Measurements from ENCODE around the gene SLC6A8. TPM values are rescaled to one million over a fixed set of nuclear protein-coding genes. Genes with fewer than 3 reads are reported as not detected.
"Not testable (repeated sequence)": the region's sequence is repeated elsewhere in the genome, so short reads cannot be mapped to it uniquely, and the experiment has no call there.

SLC6A8 gene
- total RNA-seq, 2 experiments from 2014 or later: not detected

DNA sequence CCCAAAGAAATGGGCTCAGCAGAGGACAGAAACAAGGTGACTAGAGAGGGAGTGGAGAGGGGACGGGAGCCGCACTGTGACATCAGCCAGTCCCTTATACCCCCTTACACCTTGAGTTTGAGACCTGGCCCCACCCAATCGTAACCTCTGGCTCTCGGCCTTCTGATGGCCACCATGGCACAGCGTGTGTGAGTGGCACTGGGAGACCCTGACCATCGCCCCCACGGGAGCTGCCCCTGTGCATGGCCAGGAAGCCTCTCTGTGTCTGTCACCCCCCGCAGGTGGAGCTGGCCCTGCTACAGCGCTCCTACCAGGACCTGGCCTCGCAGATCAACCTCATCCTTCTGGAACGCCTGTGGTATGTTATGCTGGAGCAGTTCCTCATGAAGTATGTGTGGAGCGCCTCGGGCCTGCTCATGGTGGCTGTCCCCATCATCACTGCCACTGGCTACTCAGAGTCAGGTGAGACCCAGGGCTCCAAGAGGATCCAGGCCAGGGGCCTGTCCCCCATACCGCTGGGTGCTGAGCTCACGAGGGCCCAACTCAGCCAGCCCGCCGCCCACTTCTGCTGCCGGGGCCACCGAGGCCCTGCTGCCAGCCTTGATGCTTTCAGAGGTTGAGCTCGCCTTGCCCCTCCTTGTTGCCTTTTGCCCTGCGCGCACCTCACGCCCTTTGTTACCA lies 41.4 kb downstream of the SLC6A8 start:
- DNase-seq (ENCODE audit: low spot score): no peak
- Histone ChIP-seq H3K9me3 (ENCODE audit: low read length) (no peaks in the 10 kb centered on the region), H3K79me2 (ENCODE audit: insufficient read depth, low read depth, low read length) (no peaks in the 10 kb centered on the region)

DNA sequence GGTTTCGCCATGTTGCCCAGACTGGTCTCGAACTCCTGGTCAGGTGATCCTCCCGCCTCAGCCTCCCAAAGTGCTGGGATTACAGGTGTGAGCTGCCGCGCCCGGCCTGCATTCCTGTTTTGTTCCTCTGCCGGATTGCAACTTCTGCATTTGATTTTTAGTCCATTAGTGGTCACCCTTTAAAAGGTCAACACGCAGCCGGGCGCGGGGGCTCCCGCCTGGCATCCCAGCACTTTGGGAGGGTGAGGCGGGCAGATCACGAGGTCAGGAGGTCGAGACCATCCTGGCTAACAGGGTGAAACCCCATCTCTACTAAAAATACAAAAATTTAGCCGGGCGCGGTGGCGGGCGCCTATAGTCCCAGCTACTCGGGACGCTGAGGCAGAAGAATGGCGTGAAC lies 42.4 kb downstream of the SLC6A8 start:
- H3K79me2 ChIP-seq (ENCODE audit: insufficient read depth, low read depth, low read length); H3K4me3 ChIP-seq (ENCODE audit: low read depth, low read length, poor library complexity, severe bottlenecking); intact Hi-C loops (cut with micrococcal nuclease; ENCODE audit: unreplicated experiment); DNase-seq (ENCODE audit: low spot score); POLR2A ChIA-PET; H4K20me1 ChIP-seq (ENCODE audit: insufficient read depth, low read length); H3K36me3 ChIP-seq (ENCODE audit: insufficient read depth, low read length); BruUV-seq (replicated peaks); CTCF ChIA-PET (ENCODE audit: unreplicated experiment); H3K4me2 ChIP-seq (ENCODE audit: low read length); H3K9me2 ChIP-seq (ENCODE audit: insufficient read depth, low read length); H3K27ac ChIP-seq (ENCODE audit: low read depth, low read length, poor library complexity, severe bottlenecking); H2AFZ ChIP-seq (ENCODE audit: low read length); H3K9me3 ChIP-seq (ENCODE audit: low read length): not testable (repeated sequence)
- H3K4me1 ChIP-seq (ENCODE audit: insufficient read depth, low read length, poor library complexity, severe bottlenecking): peaks cover 37% of the 10 kb centered on the region

More for the DNA sequence above, 41.4 kb downstream of the SLC6A8 start:
- H3K4me3 ChIP-seq (ENCODE audit: low read depth, low read length, poor library complexity, severe bottlenecking): no peak overlapping the region
- H3K36me3 ChIP-seq (ENCODE audit: insufficient read depth, low read length): no peaks in the 10 kb centered on the region; the same call in 1 of the 2 replicates
- CTCF ChIA-PET (ENCODE audit: unreplicated experiment): no interaction called here
- POLR2A ChIA-PET: interaction anchor here (0.6 kb wide), 1 partner anchor 172 kb away, joined by 3 read pairs; no protein-coding TSS in a partner anchor
- no peaks in the 10 kb centered on the region for H4K20me1 ChIP-seq (ENCODE audit: insufficient read depth, low read length)
- intact Hi-C loops (cut with micrococcal nuclease; ENCODE audit: unreplicated experiment): no loop called here
- no peak overlapping the region for H3K4me2 ChIP-seq (ENCODE audit: low read length)
- no peak overlapping the region for H2AFZ ChIP-seq (ENCODE audit: low read length)
- H3K9me2 ChIP-seq (ENCODE audit: insufficient read depth, low read length): no peaks in the 10 kb centered on the region
- TF ChIP-seq, protein P1, sequence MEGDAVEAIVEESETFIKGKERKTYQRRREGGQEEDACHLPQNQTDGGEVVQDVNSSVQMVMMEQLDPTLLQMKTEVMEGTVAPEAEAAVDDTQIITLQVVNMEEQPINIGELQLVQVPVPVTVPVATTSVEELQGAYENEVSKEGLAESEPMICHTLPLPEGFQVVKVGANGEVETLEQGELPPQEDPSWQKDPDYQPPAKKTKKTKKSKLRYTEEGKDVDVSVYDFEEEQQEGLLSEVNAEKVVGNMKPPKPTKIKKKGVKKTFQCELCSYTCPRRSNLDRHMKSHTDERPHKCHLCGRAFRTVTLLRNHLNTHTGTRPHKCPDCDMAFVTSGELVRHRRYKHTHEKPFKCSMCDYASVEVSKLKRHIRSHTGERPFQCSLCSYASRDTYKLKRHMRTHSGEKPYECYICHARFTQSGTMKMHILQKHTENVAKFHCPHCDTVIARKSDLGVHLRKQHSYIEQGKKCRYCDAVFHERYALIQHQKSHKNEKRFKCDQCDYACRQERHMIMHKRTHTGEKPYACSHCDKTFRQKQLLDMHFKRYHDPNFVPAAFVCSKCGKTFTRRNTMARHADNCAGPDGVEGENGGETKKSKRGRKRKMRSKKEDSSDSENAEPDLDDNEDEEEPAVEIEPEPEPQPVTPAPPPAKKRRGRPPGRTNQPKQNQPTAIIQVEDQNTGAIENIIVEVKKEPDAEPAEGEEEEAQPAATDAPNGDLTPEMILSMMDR (conservative IDR thresholded peaks at IDR 0.05; ENCODE audit: low read length): no peak
- no peak for TF ChIP-seq EZH2phosphoT487 (IDR thresholded peaks at IDR 0.05; ENCODE audit: borderline replicate concordance, low read depth, low read length)
- no TSS peak for BruUV-seq (replicated peaks)
- H3K27ac ChIP-seq (ENCODE audit: low read depth, low read length, poor library complexity, severe bottlenecking): no peak overlapping the region
- peaks cover 38% of the 10 kb centered on the region for H3K4me1 ChIP-seq (ENCODE audit: insufficient read depth, low read length, poor library complexity, severe bottlenecking)

DNA sequence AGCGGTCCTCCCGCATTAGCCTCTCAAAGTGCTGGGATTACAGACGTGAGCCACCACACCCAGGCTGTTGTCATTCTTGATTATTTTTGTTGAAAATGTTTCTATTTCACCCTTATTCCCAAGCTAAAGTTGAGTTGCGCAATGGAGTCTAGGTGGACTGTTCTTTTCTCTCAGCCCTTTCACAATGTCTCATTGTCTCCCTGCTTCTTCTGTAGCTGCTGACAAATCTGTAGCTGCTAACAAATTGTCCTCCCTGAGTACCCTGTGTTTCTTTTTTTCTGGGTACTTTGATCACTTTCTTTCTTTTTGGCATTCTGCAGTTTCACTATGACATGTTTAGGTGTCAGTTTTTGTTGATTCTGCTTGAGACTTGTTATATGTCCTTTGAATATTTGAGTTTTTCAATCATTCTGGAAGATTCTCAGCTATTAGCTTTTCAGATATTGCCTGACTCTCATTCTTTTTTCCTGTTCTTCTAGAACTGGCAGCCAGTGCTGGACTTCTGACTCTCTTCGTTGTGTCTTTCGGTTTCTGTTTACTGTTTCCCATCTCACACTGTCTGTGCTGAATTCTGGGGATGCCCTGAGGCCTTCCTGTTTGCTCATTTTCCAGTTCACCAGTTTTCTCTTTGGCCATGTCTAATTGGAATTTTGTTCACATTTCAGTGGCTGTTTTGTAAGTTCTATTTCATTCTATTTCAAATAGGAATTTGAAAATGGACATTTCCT lies 43.6 kb downstream of the SLC6A8 start:
- ChIA-PET CTCF (ENCODE audit: unreplicated experiment) (no interaction called here), POLR2A (no interaction called here)
- H2AFZ ChIP-seq (ENCODE audit: low read length): no peak overlapping the region
- no peaks in the 10 kb centered on the region for H3K9me3 ChIP-seq (ENCODE audit: low read length)
- intact Hi-C loops (cut with micrococcal nuclease; ENCODE audit: unreplicated experiment): no loop called here
- DNase-seq (ENCODE audit: low spot score): no peak
- H4K20me1 ChIP-seq (ENCODE audit: insufficient read depth, low read length): no peaks in the 10 kb centered on the region
- no peak overlapping the region for H3K4me2 ChIP-seq (ENCODE audit: low read length)
- no TSS peak for BruUV-seq (replicated peaks)
- H3K36me3 ChIP-seq (ENCODE audit: insufficient read depth, low read length): no peaks in the 10 kb centered on the region; the same call in 1 of the 2 replicates
- H3K27ac ChIP-seq (ENCODE audit: low read depth, low read length, poor library complexity, severe bottlenecking): no peak overlapping the region
- no peaks in the 10 kb centered on the region for H3K79me2 ChIP-seq (ENCODE audit: insufficient read depth, low read depth, low read length)
- H3K9me2 ChIP-seq (ENCODE audit: insufficient read depth, low read length): no peaks in the 10 kb centered on the region
- H3K4me1 ChIP-seq (ENCODE audit: insufficient read depth, low read length, poor library complexity, severe bottlenecking): peaks cover 32% of the 10 kb centered on the region
- H3K4me3 ChIP-seq (ENCODE audit: low read depth, low read length, poor library complexity, severe bottlenecking): no peak overlapping the region
- TF ChIP-seq, protein P1 (conservative IDR thresholded peaks at IDR 0.05; ENCODE audit: low read length): no peak
- TF ChIP-seq EZH2phosphoT487 (IDR thresholded peaks at IDR 0.05; ENCODE audit: borderline replicate concordance, low read depth, low read length): no peak
